GM18867 (cell line): ENCODE data around the gene SLC27A4.
A peak's percentile ranks its signal among the peaks of the same experiment; 100 is the strongest.

Source experiments
- ATAC-seq: cut with Tn5 transposase; IDR thresholded peaks from one replicate; pipeline ENCODE4 v1.9.1; 2021; ENCODE audit warnings: mild to moderate bottlenecking, moderate library complexity; ENCODE audit not compliant: unreplicated experiment

SLC27A4 gene

GRCh38 chr9:128361986-128362646 is 21.8 kb downstream of the SLC27A4 start:
- peak; percentile 72 for ATAC-seq

GRCh38 chr9:128362774-128363173 is 22.4 kb downstream of the SLC27A4 start:
- no peak for ATAC-seq

- no peak for ATAC-seq
These were observed 25.2 kb downstream of the SLC27A4 start for GRCh38 chr9:128365525-128365924.

- ATAC-seq = no peak
These were observed 28.8 kb downstream of the SLC27A4 start for GRCh38 chr9:128369024-128369706.

- no peak for ATAC-seq
These were observed 30.0 kb downstream of the SLC27A4 start for GRCh38 chr9:128370367-128370751.

GRCh38 chr9:128370752-128371629 is 30.7 kb downstream of the SLC27A4 start, which contains the start of gene URM1:
Gene URM1, plus strand, starts transcription at chr9:128371374. Its CDS starts 7 bp downstream, at chr9:128371381.
- peak; percentile 89 for ATAC-seq

GRCh38 chr9:128371630-128372117 is 31.3 kb downstream of the SLC27A4 start:
- no peak for ATAC-seq

- ATAC-seq = no peak
These were observed 31.9 kb downstream of the SLC27A4 start for GRCh38 chr9:128372188-128372641.

GRCh38 chr9:128372784-128373183 is 32.5 kb downstream of the SLC27A4 start:
- no peak for ATAC-seq

GRCh38 chr9:128374221-128374675 is 33.9 kb downstream of the SLC27A4 start:
- ATAC-seq = no peak

GRCh38 chr9:128375865-128376264 is 35.5 kb downstream of the SLC27A4 start:
- ATAC-seq = no peak

GRCh38 chr9:128382261-128382660 is 41.9 kb downstream of the SLC27A4 start:
- no peak for ATAC-seq

- ATAC-seq = no peak
These were observed 42.9 kb downstream of the SLC27A4 start for GRCh38 chr9:128383007-128383753.

GRCh38 chr9:128383791-128384190 is 43.5 kb downstream of the SLC27A4 start:
- ATAC-seq = no peak

- no peak for ATAC-seq
These were observed 44.6 kb downstream of the SLC27A4 start for GRCh38 chr9:128384801-128385495.

GRCh38 chr9:128385496-128386460 is 45.5 kb downstream of the SLC27A4 start:
- no peak for ATAC-seq

- ATAC-seq = no peak
These were observed 47.8 kb downstream of the SLC27A4 start for GRCh38 chr9:128388150-128388549.

- ATAC-seq = no peak
These were observed 49.2 kb downstream of the SLC27A4 start for GRCh38 chr9:128389395-128390149.
